Naive B cell (primary cell): Measurements from ENCODE around the gene IZUMO4. TPM values are rescaled to one million over a fixed set of nuclear protein-coding genes. Genes with fewer than 3 reads are reported as not detected.

Experiments
- ATAC-seq, 2 donors: fragments of 150-1000 bp; cut with Tn5 transposase; 2 replicates each; pipeline ENCODE4 v1.10.0; 2021; ENCODE audit warnings: low read depth in 2 of 2, mild to moderate bottlenecking in 2 of 2, moderate library complexity in 2 of 2
- DNase-seq: peaks from one replicate; pipeline ENCODE4 v3.0.0; 2022
- H3K27ac Mint-ChIP-seq, 6 donors: one replicate each; pipeline ENCODE4 v1.8.0; 2020 to 2022; ENCODE audit warnings: mild to moderate bottlenecking in 6 of 6, mixed read lengths in 6 of 6, moderate library complexity in 5 of 6, inconsistent platforms in 2 of 6
- H3K27me3 Mint-ChIP-seq, 3 donors: one replicate each; pipeline ENCODE4 v1.8.0; 2021 to 2022; ENCODE audit warnings: mixed read lengths in 3 of 3, mild to moderate bottlenecking in 1 of 3
- H3K36me3 Mint-ChIP-seq, 2 donors: one replicate each; pipeline ENCODE4 v1.8.0; 2020 to 2022; ENCODE audit warnings: mixed read lengths in 2 of 2, inconsistent platforms in 1 of 2, mild to moderate bottlenecking in 1 of 2
- H3K4me1 Mint-ChIP-seq, 3 donors: one replicate each; pipeline ENCODE4 v1.8.0; 2020 to 2022; ENCODE audit warnings: mixed read lengths in 3 of 3, inconsistent platforms in 1 of 3, mild to moderate bottlenecking in 1 of 3, moderate library complexity in 1 of 3
- H3K4me3 Mint-ChIP-seq, 8 donors: one replicate each; pipeline ENCODE4 v1.8.0; 2020 to 2022; ENCODE audit warnings: mild to moderate bottlenecking in 8 of 8, mixed read lengths in 8 of 8, moderate library complexity in 8 of 8, inconsistent platforms in 2 of 8
- H3K9me3 Mint-ChIP-seq, 7 donors: one replicate each; pipeline ENCODE4 v1.8.0; 2020 to 2022; ENCODE audit warnings: mixed read lengths in 7 of 7, mild to moderate bottlenecking in 5 of 7, inconsistent platforms in 2 of 7, moderate library complexity in 1 of 7
- polyA plus RNA-seq, 6 donors: library from polyadenylated mRNA; unstranded; fragments of 300-500 nt; fragmentation: Illumina TruSeq; gene quantifications; one replicate each; pipeline ENCODE4 v1.2.3, GENCODE V29; 2021; ENCODE audit warnings: low read depth in 6 of 6

Gene IZUMO4
- polyA plus RNA-seq, 6 donors from 2014 or later = 0.48 to 1.2 (median 0.85) TPM

- Mint-ChIP-seq H3K9me3 (no peaks in the 10 kb centered on the region), H3K4me1 (peaks cover 0 to 13% (median 3%) of the 10 kb centered on the region in 3 donors), H3K36me3 (peaks cover 0 to 4% of the 10 kb centered on the region in 2 donors), H3K27me3 (no peaks in the 10 kb centered on the region), H3K27ac (peak overlapping the region in 2 of 6 donors; percentile 59 to 60), H3K4me3 (no peak overlapping the region)
- ATAC-seq (no peak), DNase-seq (no peak)
These were observed 39.0 kb downstream of the IZUMO4 start for GRCh38 chr19:2135474-2136402.

GRCh38 chr19:2136796-2137195 lies 40.1 kb downstream of the IZUMO4 start:
- H3K27me3 Mint-ChIP-seq = no peaks in the 10 kb centered on the region
- H3K27ac Mint-ChIP-seq = no peak overlapping the region
- no peaks in the 10 kb centered on the region for H3K9me3 Mint-ChIP-seq
- peaks cover 0 to 4% of the 10 kb centered on the region in 2 donors for H3K36me3 Mint-ChIP-seq
- H3K4me1 Mint-ChIP-seq = peaks cover 0 to 16% (median 3%) of the 10 kb centered on the region in 3 donors
- DNase-seq = no peak
- no peak overlapping the region for H3K4me3 Mint-ChIP-seq
- no peak for ATAC-seq

- Mint-ChIP-seq H3K4me1 (peaks cover 3 to 18% (median 5%) of the 10 kb centered on the region in 3 donors), H3K36me3 (peaks cover 0 to 2% of the 10 kb centered on the region in 2 donors), H3K9me3 (no peaks in the 10 kb centered on the region), H3K27me3 (no peaks in the 10 kb centered on the region), H3K4me3 (no peak overlapping the region), H3K27ac (peak overlapping the region in 1 of 6 donors; percentile 27)
- DNase-seq (no peak), ATAC-seq (no peak)
These were observed 41.5 kb downstream of the IZUMO4 start for GRCh38 chr19:2138061-2138728.

- Mint-ChIP-seq H3K4me1 (peaks cover 6 to 29% (median 6%) of the 10 kb centered on the region in 3 donors), H3K9me3 (no peaks in the 10 kb centered on the region), H3K36me3 (no peaks in the 10 kb centered on the region), H3K27ac (peak overlapping the region in 2 of 6 donors; percentile 16 to 20), H3K4me3 (no peak overlapping the region), H3K27me3 (no peaks in the 10 kb centered on the region)
- no peak for ATAC-seq
- DNase-seq = no peak
These were observed 42.8 kb downstream of the IZUMO4 start for GRCh38 chr19:2139385-2140137.

GRCh38 chr19:2140138-2140569 lies 43.4 kb downstream of the IZUMO4 start:
- peak overlapping the region in 3 of 6 donors; percentile 16 to 30 (median 20) for H3K27ac Mint-ChIP-seq
- no peaks in the 10 kb centered on the region for H3K36me3 Mint-ChIP-seq
- H3K27me3 Mint-ChIP-seq = no peaks in the 10 kb centered on the region
- H3K9me3 Mint-ChIP-seq = no peaks in the 10 kb centered on the region
- ATAC-seq (no peak), DNase-seq (no peak)
- H3K4me1 Mint-ChIP-seq = peaks cover 9 to 33% (median 12%) of the 10 kb centered on the region in 3 donors
- no peak overlapping the region for H3K4me3 Mint-ChIP-seq

- Mint-ChIP-seq H3K27ac (no peak overlapping the region), H3K9me3 (no peaks in the 10 kb centered on the region), H3K27me3 (no peaks in the 10 kb centered on the region), H3K36me3 (no peaks in the 10 kb centered on the region), H3K4me1 (peaks cover 9 to 37% (median 13%) of the 10 kb centered on the region in 3 donors), H3K4me3 (no peak overlapping the region)
- ATAC-seq = no peak
- DNase-seq = no peak
These were observed 45.6 kb downstream of the IZUMO4 start for GRCh38 chr19:2142173-2142829.

GRCh38 chr19:2144190-2144589 lies 47.5 kb downstream of the IZUMO4 start:
- H3K36me3 Mint-ChIP-seq = no peaks in the 10 kb centered on the region
- H3K9me3 Mint-ChIP-seq = no peaks in the 10 kb centered on the region
- peak overlapping the region in 1 of 6 donors; percentile 57 for H3K27ac Mint-ChIP-seq
- DNase-seq (no peak), ATAC-seq (no peak)
- peak overlapping the region in 1 of 8 donors; percentile 21 for H3K4me3 Mint-ChIP-seq
- H3K27me3 Mint-ChIP-seq = no peaks in the 10 kb centered on the region
- peaks cover 12 to 50% (median 26%) of the 10 kb centered on the region in 3 donors for H3K4me1 Mint-ChIP-seq

- no peaks in the 10 kb centered on the region for H3K9me3 Mint-ChIP-seq
- H3K4me1 Mint-ChIP-seq = peaks cover 21 to 51% (median 41%) of the 10 kb centered on the region in 3 donors
- H3K4me3 Mint-ChIP-seq = peak overlapping the region in 2 of 8 donors; percentile 38 to 56
- ATAC-seq (no peak), DNase-seq (no peak)
- no peaks in the 10 kb centered on the region for H3K27me3 Mint-ChIP-seq
- no peaks in the 10 kb centered on the region for H3K36me3 Mint-ChIP-seq
- H3K27ac Mint-ChIP-seq = no peak overlapping the region
These were observed 49.1 kb downstream of the IZUMO4 start for GRCh38 chr19:2145831-2146241.

GRCh38 chr19:2148482-2149135 lies 51.9 kb downstream of the IZUMO4 start:
- no peak for ATAC-seq
- DNase-seq = no peak
- H3K4me3 Mint-ChIP-seq = peak overlapping the region in 5 of 8 donors; percentile 12 to 92 (median 87)

More at GRCh38 chr19:2148482-2149135, 51.9 kb downstream of the IZUMO4 start:
- no peaks in the 10 kb centered on the region for H3K9me3 Mint-ChIP-seq
- no peaks in the 10 kb centered on the region for H3K36me3 Mint-ChIP-seq
- peak overlapping the region in 5 of 6 donors; percentile 15 to 83 (median 47) for H3K27ac Mint-ChIP-seq
- peaks cover 22 to 50% (median 44%) of the 10 kb centered on the region in 3 donors for H3K4me1 Mint-ChIP-seq
- no peaks in the 10 kb centered on the region for H3K27me3 Mint-ChIP-seq

Other genes with a start within 250 kb of the IZUMO4 start
- 10 to 100 TPM in 1 of 6 donors, 1 to 10 TPM in 4, under 1 TPM in 1; 0.96 to 18.1 (median 5.2) TPM for gene REXO1, start 248.4 kb upstream of the IZUMO4 start, polyA plus RNA-seq
- gene KLF16, start 233.3 kb upstream of the IZUMO4 start, polyA plus RNA-seq = 1 to 10 TPM in 1 of 6 donors, under 1 TPM in 5; 0.43 to 1.4 (median 0.70) TPM
- 100 to 1,000 TPM in 1 of 6 donors, 10 to 100 TPM in 5; 59.4 to 113 (median 78.2) TPM for gene ABHD17A, start 211.4 kb upstream of the IZUMO4 start, polyA plus RNA-seq
- gene ADAT3, start 191.5 kb upstream of the IZUMO4 start, polyA plus RNA-seq = 1 to 10 TPM; 1.9 to 6.1 (median 3.6) TPM
- 10 to 100 TPM; 18.9 to 35.1 (median 25.6) TPM for gene SCAMP4, start 191.5 kb upstream of the IZUMO4 start, polyA plus RNA-seq
- 10 to 100 TPM; 17.6 to 40.7 (median 25.1) TPM for gene CSNK1G2, start 155.7 kb upstream of the IZUMO4 start, polyA plus RNA-seq
- 1 to 10 TPM; 1.7 to 9.2 (median 4.8) TPM for gene BTBD2, start 81.2 kb upstream of the IZUMO4 start, polyA plus RNA-seq
- 100 to 1,000 TPM in 1 of 6 donors, 10 to 100 TPM in 5; 51.1 to 102 (median 57.1) TPM for gene MKNK2, start 45.7 kb upstream of the IZUMO4 start, polyA plus RNA-seq
- gene MOB3A, start 589 bp upstream of the IZUMO4 start, polyA plus RNA-seq = 100 to 1,000 TPM in 1 of 6 donors, 10 to 100 TPM in 5; 52.2 to 106 (median 75.1) TPM
- 10 to 100 TPM in 5 of 6 donors, 1 to 10 TPM in 1; 6.7 to 36.3 (median 15.5) TPM for gene AP3D1, start 54.7 kb downstream of the IZUMO4 start, polyA plus RNA-seq
- gene DOT1L, start 67.0 kb downstream of the IZUMO4 start, polyA plus RNA-seq = 1 to 10 TPM in 1 of 6 donors, under 1 TPM in 5; 0.11 to 2.4 (median 0.70) TPM
- gene PLEKHJ1, start 139.4 kb downstream of the IZUMO4 start, polyA plus RNA-seq = 100 to 1,000 TPM in 5 of 6 donors, 10 to 100 TPM in 1; 98.9 to 148 (median 126) TPM
- 10 to 100 TPM; 13.1 to 37.2 (median 20.3) TPM for gene SF3A2, start 139.9 kb downstream of the IZUMO4 start, polyA plus RNA-seq
- not detected for gene AMH, start 152.4 kb downstream of the IZUMO4 start, polyA plus RNA-seq
- under 1 TPM in 3 of 6 donors, not detected in 3; 0.41 to 0.87 (median 0.53) TPM for gene JSRP1, start 159.5 kb downstream of the IZUMO4 start, polyA plus RNA-seq
- gene PEAK3, start 185.3 kb downstream of the IZUMO4 start, polyA plus RNA-seq = 1 to 10 TPM in 1 of 6 donors, under 1 TPM in 4, not detected in 1; 0.30 to 1.0 (median 0.49) TPM
- 10 to 100 TPM in 5 of 6 donors, 1 to 10 TPM in 1; 6.4 to 45.0 (median 15.4) TPM for gene LINGO3, start 211.2 kb downstream of the IZUMO4 start, polyA plus RNA-seq
- gene LSM7, start 231.7 kb downstream of the IZUMO4 start, polyA plus RNA-seq = 100 to 1,000 TPM; 275 to 337 (median 314) TPM
- 10 to 100 TPM; 13.0 to 38.0 (median 18.7) TPM for gene SPPL2B, start 231.8 kb downstream of the IZUMO4 start, polyA plus RNA-seq